HG02610 (cell line): Measurements from ENCODE around the gene FOXC2.

Experiments used
- ATAC-seq: cut with Tn5 transposase; IDR thresholded peaks from one replicate; pipeline ENCODE4 v1.9.1; 2021; ENCODE audit warnings: mild to moderate bottlenecking, moderate library complexity; ENCODE audit not compliant: unreplicated experiment

Gene FOXC2

DNA sequence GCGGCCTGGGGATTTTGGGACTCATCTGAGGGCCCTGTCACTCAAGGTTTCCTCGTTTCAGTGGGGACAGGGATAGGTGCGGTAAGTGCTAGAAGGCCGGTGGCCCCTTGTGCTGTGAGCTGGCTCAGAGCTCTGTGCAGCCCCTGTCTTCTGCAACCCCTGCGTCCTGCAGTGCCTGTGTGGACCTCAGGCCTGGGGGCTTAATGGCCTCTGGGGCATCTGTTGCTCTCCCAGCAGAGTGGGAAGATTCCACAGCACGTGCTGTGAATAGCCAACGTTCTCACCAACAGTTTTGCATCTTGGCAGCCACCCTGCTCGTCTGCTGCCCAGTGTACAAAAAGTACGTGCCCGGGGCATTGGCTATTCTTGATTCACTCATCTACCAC, 4.9 kb downstream of the FOXC2 start:
- ATAC-seq, result no peak

DNA sequence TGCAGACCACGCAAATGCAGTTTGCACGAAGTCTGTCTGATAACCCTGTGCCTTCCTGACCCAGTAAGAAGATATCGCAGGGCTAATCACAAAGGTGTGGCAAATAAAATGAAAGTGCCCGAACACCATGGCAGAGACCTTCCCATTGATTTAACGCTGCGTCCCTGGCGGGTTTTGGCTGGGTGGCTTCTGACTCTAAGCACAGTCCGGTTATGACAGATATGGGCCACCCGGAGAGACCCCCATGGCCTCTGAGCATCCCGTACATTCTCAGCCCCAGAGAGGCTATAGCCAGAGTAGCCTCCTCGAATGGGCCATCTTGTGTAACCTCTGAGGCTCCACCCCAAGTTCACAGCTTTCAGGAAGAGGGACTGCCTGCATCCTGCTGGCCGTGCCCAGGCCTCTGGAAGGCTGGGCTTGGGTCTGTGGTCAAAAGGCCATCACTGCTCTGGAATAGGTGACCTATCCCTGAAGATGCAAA, 5.5 kb downstream of the FOXC2 start:
- ATAC-seq, result no peak

DNA sequence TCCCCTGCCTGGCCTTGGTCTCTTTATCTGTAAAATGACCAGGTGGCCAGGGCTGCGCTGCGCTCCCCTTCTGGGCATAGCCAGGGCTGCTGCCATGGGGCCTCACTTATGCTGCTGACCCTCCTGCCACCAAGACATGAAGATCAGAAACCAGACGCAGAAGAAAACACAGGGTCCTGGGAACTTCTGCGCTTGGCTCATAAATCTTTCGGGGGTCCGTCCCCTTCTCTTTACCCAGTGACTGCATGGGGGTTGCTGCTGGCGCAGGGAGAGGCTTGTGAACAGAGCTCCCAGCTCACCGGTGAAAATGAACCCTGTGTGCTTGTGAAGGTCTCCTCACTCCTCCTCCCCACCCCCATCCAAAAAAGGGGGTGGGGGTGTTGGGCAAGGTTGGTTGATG, 6.0 kb downstream of the FOXC2 start:
- no peak for ATAC-seq

DNA sequence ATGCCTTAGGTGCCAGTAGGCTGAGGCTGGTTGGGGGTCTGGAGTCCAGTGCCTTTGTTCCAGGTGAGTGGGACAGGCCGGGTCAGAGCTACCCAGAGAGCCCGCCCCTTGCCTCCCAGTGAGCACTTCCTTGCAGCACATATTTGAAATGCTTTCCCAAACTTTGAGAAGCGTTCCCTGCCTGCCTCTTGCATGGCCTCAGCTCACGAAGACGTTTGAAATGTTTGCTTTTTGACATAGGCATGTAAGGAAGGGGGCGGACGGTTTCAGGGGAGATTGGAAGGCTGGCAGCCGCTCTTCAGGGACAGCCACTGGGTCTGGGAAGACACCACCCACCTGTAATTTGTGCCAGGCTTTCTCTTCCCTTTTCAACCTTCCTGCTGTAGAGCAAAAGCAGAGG, 6.6 kb downstream of the FOXC2 start:
- no peak for ATAC-seq

DNA sequence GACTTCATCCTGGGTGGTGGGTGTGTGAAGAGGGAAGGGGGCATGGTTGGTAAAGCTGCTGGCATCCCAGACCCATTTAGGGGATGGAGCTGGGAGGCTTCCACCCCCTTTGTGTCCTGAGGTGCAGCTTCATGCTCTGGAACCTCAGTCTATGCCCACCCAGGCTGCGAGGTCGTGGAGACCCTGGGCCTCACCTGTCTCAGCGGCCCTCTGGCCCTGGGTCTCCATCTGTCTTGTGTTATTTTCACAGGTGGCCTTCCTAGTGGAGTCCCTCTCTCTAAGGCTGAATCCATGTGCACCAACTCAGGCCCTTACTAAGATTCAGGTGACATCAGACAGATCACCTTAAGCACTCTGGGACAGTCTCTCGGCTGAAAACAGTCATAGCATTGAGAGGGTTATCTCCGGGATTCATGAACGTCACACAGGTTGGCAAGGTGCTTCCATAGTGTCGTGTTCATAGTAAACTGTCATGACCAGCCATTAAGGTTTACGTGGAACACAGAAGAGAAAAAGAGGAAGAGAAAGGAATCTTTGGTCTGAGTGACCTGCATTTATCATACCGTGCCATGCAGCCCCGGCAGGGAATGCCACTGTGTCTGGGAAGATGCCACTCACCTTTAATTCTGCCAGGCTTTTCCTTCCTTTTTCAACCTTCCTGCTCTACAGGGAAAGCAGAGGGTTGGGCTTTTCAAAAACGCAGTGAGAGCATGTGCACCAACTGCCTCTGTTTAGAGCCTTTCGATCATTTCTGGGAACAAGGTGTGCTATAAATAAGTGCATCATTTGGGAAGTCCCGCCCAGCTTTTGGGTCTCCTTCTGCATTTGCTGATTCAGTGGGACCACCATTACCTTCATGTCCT, 7.2 kb downstream of the FOXC2 start:
- no peak for ATAC-seq

DNA sequence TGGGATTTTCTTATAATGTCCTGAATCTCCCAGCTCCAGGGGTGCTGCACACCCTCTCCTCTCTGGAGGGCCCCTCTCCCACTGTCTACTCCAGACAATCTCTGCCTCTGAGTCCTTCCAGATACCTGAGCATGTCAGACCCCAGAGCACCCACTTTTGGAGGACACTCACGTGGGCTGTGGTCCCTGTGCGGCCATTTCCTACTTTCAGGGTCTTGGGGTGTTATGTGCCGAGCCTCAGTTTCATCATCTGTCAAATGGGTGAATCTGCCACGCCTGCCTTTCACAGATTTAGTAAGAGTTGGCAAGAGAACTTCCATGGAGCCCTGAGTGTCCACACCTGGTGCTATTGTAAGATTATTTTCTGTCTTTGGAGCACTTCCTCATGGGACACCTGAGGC, 8.0 kb downstream of the FOXC2 start:
- ATAC-seq, result no peak

DNA sequence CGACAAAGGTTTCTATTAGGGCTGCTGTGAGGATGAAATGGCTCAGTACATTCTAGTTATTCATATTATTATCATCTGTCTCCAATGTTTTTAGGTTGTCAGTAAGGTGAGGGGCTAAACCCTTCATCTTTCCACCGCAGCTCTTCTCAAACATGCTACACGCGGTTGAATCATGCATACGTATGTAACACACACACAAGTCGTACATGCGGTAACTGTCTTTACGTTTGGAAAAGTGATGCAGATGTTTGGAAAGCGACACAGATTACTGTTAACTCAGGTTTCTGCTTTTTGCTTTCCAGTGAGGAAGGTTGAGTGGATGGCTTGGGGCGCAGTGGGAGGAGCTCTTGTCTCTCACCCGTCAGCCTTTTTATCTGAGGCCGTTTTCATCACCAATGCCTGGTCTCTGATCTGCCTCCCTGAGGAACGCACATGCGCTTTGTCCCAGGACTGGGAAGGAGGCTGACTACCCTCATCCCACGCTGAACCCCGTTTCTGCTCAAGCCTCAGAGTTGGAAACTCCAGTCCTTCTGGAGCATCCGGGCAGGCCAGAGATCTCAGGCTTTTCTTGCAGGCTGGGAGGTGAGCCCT, 8.6 kb downstream of the FOXC2 start:
- ATAC-seq, result no peak

DNA sequence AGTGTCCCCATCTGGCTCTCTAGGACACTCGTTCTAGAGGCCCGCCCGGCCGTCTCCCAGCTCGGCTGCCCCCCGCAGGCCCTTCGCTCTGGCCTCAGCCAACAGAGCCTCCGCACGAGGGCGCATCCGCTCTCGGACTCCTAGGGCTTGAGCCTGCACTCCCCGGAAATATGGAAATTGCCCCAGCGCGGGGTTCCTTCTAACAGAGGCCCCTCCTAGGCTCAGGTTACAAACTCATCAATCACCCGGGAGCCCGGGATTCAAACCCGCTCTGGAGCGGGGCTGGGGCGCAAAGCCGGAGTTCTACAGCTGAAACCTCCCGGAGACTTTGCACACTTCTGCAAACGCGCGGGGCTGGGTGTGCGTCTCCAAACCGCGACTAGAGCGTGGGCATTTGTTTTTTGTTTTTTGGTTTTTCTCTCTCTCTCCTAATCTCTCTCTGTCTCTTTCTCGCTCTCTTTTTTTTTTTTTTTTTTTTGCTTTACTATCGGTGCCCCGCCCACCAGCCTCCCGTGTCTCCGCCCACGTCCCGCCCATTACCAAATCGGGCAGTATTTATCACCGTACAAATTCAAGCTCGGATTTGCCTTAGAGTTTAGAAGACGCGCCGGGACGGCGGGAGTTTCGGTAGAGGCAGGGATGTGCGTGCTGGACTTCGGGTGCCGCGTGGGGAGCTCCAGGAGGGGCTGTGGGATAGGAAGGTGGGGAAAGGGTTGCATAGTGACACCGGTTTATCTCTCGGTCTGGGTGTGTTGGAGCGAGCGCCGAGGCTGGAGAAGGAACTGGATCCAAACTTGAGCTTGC, 9.3 kb downstream of the FOXC2 start:
- ATAC-seq, result no peak

DNA sequence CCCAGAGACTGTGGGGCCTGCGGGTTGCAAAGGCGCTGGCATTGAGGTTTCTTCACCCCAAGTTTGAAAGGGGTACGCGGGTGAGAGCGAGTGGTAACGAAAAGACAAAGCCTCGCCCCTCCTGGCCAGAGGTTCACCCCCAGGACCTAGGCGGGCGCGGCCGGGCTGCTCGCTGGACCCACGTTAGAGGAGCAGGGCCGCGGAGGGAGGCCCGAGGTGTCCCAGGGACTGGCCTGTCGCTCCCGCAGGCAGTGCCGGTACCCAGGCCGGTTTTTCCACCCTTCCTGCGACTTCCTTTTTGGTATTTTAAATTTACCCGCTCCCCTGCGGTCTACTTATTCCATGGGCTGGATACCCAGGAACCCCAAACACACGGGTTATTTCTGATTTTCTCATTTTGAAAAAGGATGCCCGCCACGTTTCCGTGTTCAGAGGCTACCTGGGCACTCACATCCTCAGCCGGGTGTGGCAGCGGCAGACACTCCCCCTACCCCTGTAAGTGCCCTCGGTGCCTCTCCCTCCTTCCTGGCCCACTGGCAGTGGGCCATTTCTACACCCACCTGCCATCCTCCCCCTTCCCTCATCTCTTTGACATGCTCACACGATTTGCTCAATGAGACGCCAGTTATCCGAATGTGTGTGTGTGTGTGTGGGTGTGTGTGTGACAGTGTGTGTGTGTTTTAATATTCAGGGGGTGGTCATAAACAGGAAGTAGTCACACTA, 10.1 kb downstream of the FOXC2 start:
- no peak for ATAC-seq

DNA sequence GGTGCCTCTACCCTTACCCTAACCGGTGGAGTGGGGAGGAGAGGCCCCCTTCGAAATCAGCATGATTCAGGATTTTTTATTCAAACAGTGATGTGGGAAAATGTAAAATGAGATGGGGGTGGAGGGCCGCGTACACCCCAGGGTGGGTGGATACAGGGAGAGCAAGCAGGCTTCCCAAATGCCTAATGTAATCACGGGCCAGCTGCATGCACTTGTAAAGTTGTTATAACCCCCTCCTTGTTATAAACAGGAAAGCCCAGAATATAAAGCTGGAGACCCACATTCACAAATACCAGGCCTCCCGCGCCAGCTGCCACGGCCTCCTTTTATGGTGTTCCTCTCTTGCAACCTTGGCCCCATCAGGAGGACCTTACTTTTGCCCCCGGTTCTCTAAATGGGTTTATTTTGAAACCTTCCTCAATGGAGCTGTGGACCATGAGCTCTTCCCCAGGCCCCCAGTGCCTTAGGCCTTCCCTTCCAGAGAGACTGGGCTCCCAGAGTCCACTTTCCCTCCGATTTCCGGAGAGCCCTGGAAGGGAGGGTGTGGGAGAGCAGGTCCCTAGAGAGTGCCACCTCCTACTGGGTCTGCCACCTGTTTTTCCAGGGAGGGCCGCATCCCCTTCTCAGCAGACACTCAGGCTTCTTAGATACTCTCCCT, 10.8 kb downstream of the FOXC2 start:
- no peak for ATAC-seq

DNA sequence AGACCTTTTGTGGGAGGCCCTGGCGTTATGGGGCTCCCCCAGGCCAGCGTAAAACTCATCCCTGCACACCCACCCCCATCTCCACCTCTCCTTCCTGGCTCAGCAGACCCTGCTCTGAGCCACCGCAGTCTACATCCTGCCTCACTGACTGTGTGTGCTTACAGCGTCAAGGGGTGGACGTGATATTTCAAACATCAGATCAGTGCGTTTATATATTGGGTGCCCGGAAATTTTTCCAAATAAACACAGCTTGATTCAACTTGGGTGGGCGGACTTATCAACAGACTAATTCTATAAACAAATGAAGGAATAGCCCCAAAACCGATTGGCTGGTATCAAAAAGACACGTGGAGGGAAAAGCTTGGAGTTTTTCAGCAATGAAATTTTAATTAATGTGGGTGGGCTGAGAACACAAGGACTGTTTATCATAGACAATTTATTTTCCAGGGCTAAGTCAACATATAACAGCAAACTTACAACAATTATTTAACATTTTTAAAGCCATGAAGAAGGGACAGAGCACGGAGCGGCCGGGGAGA, 11.5 kb downstream of the FOXC2 start, which contains the start of gene FOXL1:
Gene FOXL1 (plus strand): TSS at position 489 of the 539 bp plus-strand sequence. CDS start 175 bp downstream, outside the sequence.
- no peak for ATAC-seq

DNA sequence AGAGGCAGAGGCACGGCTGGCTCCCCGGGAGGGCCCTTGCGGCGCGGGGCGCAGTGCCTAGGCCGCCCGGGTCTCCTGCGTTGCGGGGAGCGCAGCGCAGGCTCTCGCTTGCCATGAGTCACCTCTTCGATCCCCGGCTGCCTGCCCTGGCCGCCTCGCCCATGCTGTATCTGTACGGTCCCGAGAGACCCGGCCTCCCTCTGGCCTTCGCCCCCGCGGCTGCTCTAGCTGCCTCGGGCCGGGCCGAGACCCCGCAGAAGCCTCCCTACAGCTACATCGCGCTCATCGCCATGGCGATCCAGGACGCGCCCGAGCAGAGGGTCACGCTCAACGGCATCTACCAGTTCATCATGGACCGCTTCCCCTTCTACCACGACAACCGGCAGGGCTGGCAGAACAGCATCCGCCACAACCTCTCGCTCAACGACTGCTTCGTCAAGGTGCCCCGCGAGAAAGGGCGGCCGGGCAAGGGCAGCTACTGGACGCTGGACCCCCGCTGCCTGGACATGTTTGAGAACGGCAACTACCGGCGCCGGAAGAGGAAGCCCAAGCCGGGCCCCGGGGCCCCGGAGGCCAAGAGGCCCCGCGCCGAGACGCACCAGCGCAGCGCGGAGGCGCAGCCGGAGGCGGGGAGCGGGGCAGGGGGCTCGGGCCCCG, 12.1 kb downstream of the FOXC2 start:
- no peak for ATAC-seq

DNA sequence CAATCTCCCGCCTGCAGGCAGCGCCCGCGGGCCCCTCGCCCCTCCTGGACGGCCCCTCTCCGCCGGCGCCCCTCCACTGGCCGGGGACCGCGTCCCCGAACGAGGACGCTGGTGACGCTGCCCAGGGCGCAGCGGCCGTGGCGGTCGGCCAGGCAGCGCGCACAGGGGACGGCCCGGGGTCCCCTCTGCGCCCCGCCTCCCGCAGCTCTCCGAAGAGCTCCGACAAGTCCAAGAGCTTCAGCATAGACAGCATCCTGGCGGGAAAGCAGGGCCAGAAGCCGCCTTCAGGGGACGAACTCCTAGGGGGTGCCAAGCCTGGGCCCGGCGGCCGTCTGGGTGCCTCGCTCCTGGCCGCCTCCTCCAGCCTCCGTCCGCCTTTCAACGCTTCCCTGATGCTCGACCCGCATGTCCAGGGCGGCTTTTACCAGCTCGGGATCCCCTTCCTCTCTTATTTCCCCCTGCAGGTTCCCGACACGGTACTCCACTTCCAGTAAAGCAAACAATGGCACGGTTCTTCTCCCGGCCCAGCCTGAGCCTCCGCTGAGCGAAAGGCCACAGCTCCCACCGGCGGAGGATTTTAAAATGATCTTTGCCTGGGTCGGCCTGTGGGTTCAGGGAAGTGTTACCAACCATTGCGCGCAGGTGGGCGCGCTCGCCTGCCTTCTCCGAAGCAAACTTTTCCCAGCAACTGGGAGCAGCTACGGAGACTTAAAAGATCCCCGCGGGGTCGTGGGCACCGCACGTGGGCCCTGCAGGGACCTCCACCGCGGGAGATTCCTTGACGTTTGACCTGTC, 12.8 kb downstream of the FOXC2 start:
- ATAC-seq, result no peak

DNA sequence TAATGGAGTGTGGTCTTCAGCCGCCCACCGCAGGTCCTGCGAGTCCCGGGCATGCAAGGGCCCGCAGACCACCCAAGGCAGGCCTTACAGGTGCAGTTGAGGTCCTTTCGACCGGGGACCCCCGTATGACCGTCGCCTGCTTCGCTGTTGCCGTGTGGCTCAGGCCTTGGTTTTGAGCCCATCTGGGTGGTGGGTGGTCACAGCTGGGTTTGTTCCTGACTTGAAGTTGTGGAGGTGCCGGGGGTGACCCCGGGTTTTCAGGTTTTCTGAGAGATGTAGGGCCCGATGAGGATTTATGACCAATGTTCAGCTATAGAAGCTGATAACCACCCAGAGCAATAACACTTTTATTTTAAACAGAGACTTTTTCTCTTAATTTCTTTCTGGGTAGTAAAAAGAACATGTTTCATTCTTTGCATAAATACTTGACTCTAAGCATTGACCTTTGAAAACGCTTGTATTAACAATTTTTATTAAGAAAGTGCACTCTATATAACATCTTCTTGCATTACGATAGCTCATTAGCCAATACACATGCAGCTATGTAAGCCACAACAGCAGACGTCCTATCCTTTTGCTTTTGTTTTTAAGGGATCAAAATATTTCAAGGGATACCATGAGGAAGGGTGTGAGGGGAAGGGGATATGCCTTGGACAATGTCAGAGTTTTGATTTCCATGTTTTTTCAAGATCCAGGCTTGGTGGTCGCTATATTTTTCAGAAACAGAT, 13.6 kb downstream of the FOXC2 start:
- no peak for ATAC-seq

DNA sequence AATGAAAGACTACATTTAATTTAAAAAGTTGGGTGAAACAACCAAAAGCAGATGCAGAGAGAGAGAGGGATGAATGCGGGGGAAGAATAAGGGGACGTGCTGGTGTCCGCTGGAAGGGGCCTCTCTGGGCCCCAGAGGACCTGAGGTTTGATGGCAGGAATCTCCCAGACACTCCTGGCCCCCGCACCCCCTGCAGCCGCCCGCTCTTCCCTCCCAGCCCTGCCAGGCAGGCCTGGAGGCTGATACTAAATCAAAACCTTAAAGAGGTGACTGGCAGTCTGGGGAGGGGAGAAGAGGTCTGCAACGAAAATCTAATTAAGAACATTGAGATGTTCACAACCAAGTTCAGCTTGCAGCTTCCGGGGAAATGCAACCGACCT, 14.2 kb downstream of the FOXC2 start:
- no peak for ATAC-seq

DNA sequence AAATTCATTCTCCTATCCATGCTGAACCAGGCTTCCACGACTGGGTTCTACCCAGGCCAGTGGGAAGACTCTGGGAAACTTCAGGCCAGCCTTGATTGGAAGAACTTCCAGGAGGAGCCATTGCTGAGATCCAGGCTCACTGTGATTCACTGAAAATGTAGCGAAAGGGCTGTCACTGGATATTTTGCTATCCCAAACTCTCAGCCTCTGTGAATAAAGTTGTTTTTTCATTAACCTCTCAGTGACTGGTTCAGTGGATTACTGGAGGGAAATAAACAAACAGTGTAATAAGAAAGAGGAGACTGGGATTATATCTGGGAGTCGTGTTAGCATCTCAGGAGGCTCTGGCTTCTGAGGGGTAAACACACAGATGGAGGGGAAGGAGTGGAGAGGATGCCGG, 14.8 kb downstream of the FOXC2 start:
- no peak for ATAC-seq

DNA sequence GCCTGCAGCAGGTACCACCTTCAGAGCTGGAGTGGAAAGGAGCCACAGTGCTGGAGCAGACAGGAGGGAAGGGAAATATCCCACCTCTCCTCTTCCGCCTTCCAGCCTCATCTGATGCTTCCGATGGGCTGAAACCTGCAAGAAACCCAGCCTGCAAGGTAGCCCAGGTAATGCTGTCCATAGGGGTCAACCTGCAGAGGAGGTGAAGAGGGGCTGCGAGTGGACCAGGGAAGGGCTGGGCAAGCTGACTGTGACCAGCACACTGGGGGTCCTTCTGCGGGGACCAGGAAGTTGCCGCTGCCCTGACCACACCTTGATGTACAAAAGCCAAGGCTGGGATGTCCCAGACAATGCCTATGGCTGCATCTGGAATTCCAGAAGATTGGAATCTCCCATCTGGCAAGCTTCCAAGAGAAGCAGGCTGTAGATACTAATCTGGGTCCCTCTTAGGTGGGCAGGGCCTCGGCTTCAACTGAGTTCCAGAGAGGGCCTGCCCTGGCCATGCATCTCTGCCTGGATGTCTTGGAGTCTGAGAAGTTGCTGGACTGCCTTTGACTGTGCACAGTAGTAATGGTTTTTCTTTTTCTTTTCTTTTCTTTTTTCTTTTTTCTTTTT, 17.5 kb downstream of the FOXC2 start:
- no peak for ATAC-seq
